Measurements from ENCODE around the gene LARP1. TPM values are rescaled to one million over a fixed set of nuclear protein-coding genes. Genes with fewer than 3 reads are reported as not detected.

LARP1 gene
- total and polyA plus RNA-seq, 2 donors (not counting 1 experiment from before 2014, with no cell fraction given) = 59.6 to 150 TPM

DNA sequence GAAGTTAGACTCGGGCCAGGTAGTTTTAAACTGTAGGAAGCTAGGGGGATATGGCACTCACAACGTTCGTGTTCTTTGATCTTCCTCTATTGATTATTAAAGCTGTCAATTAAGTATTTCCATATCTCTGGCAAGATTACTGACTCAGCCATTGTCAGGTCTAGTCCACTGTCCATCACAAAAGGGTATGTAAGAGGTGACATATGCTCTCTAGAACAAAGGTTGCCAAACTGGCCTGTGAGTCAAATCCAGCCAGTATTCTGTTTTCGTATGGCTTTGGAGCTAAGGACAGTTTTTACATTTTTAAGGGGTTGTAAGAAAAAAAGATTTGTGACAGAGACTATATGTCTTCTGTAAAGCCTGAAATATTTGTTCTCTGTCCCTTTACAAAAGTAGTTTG, 51.0 kb downstream of the LARP1 start:
- no peak overlapping the region for H3K27ac Mint-ChIP-seq

DNA sequence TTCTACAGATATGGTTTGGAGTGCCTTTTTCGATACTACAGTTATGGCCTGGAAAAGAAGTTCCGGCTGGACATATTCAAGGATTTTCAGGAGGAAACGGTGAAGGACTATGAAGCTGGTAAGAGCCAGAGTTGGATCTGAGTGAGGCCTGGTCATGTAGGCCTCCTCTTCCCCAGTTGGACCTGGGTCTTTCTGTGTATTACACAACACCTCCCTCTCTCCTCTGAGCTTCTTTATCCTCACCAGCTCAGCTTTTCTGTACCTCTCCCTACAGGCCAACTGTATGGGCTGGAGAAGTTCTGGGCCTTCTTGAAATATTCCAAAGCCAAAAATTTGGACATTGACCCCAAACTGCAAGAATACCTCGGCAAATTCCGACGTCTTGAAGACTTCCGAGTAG, 56.1 kb downstream of the LARP1 start:
- Histone ChIP-seq H3K27ac (ENCODE audit: low read length in 2 of 2) (peak overlapping the region in 1 of 2 donors; percentile 7), H3K4me1 (ENCODE audit: control insufficient read depth in 2 of 2, insufficient read depth in 2 of 2, low read length in 2 of 2) (peaks cover 21 to 25% of the 10 kb centered on the region in 2 donors), H2AFZ (ENCODE audit: insufficient read depth, low read depth, low read length, poor library complexity, severe bottlenecking) (no peak overlapping the region), H3K27me3 (replicated peaks in 1 of 4; ENCODE audit: control extremely low read depth in 1 of 4, control insufficient read depth in 3 of 4, insufficient read depth in 4 of 4, low read length in 3 of 4) (no peaks in the 10 kb centered on the region), H3K9me3 (ENCODE audit: control extremely low read depth in 1 of 3, control insufficient read depth in 2 of 3, insufficient read depth in 1 of 3, low read length in 2 of 3) (no peaks in the 10 kb centered on the region), H4K20me1 (ENCODE audit: control insufficient read depth, insufficient read depth, low read length, poor library complexity, severe bottlenecking) (peaks cover 19% of the 10 kb centered on the region), H3K4me3 (ENCODE audit: control extremely low read depth in 1 of 5, extremely low read depth in 1 of 5, insufficient read depth in 1 of 5, low read depth in 2 of 5, low read length in 4 of 5) (no peak overlapping the region), H3K79me2 (ENCODE audit: control insufficient read depth, insufficient read depth, low read length) (no peaks in the 10 kb centered on the region), H3K9ac (ENCODE audit: low read length) (no peak overlapping the region), H3K36me3 (replicated peaks in 1 of 2; ENCODE audit: control extremely low read depth in 1 of 2, control insufficient read depth in 1 of 2, extremely low read depth in 1 of 2, insufficient read depth in 2 of 2, low read length in 1 of 2) (peaks cover 22 to 72% of the 10 kb centered on the region in 2 experiments), H3K4me2 (replicated peaks; ENCODE audit: low read depth, low read length, poor library complexity, severe bottlenecking) (no peak overlapping the region)
- ATAC-seq (ENCODE audit: low read depth) (no peak), DNase-seq (no peak)
- peak overlapping the region; percentile 12 for H3K27ac Mint-ChIP-seq
- H3K9me3 Mint-ChIP-seq (ENCODE audit: insufficient read depth) = no peaks in the 10 kb centered on the region
- 100% methylated on average over 5 of the region's 7 CpGs for WGBS (ENCODE audit: insufficient coverage)
- H3K4me1 Mint-ChIP-seq = peaks cover 20% of the 10 kb centered on the region
- intact Hi-C loops (cut with micrococcal nuclease) = no loop called here
- no peak overlapping the region for H3K4me3 Mint-ChIP-seq
- POLR2A ChIA-PET = interaction anchor here (0.7 kb wide), 1 partner anchor 128 kb away, joined by 3 read pairs; no protein-coding TSS in a partner anchor
- no peaks in the 10 kb centered on the region for H3K27me3 Mint-ChIP-seq
- CTCF ChIA-PET = interaction anchor here (0.8 to 7.7 kb wide), 4 partner anchors 40 to 162 kb away, joined by 3 to 84 read pairs (median 4); no protein-coding TSS in a partner anchor
- no peak for TF ChIP-seq EZH2 (IDR thresholded peaks at IDR 0.05; ENCODE audit: borderline replicate concordance, insufficient read depth, low read depth, low read length, poor library complexity, severe bottlenecking)
- TF ChIP-seq, protein P1, sequence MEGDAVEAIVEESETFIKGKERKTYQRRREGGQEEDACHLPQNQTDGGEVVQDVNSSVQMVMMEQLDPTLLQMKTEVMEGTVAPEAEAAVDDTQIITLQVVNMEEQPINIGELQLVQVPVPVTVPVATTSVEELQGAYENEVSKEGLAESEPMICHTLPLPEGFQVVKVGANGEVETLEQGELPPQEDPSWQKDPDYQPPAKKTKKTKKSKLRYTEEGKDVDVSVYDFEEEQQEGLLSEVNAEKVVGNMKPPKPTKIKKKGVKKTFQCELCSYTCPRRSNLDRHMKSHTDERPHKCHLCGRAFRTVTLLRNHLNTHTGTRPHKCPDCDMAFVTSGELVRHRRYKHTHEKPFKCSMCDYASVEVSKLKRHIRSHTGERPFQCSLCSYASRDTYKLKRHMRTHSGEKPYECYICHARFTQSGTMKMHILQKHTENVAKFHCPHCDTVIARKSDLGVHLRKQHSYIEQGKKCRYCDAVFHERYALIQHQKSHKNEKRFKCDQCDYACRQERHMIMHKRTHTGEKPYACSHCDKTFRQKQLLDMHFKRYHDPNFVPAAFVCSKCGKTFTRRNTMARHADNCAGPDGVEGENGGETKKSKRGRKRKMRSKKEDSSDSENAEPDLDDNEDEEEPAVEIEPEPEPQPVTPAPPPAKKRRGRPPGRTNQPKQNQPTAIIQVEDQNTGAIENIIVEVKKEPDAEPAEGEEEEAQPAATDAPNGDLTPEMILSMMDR (IDR thresholded peaks at IDR 0.05) = no peak

More for the DNA sequence above, 51.0 kb downstream of the LARP1 start:
- H3K4me3 Mint-ChIP-seq = no peak overlapping the region
- Histone ChIP-seq H3K4me2 (replicated peaks; ENCODE audit: low read depth, low read length, poor library complexity, severe bottlenecking) (no peak overlapping the region), H3K79me2 (ENCODE audit: control insufficient read depth, insufficient read depth, low read length) (peaks cover 7% of the 10 kb centered on the region), H3K27ac (ENCODE audit: low read length in 2 of 2) (no peak overlapping the region), H3K4me3 (ENCODE audit: control extremely low read depth in 1 of 5, extremely low read depth in 1 of 5, insufficient read depth in 1 of 5, low read depth in 2 of 5, low read length in 4 of 5) (no peak overlapping the region), H3K9ac (ENCODE audit: low read length) (no peak overlapping the region), H2AFZ (ENCODE audit: insufficient read depth, low read depth, low read length, poor library complexity, severe bottlenecking) (no peak overlapping the region), H3K36me3 (replicated peaks in 1 of 2; ENCODE audit: control extremely low read depth in 1 of 2, control insufficient read depth in 1 of 2, extremely low read depth in 1 of 2, insufficient read depth in 2 of 2, low read length in 1 of 2) (peaks cover 32 to 87% of the 10 kb centered on the region in 2 experiments), H3K27me3 (replicated peaks in 1 of 4; ENCODE audit: control extremely low read depth in 1 of 4, control insufficient read depth in 3 of 4, insufficient read depth in 4 of 4, low read length in 3 of 4) (no peaks in the 10 kb centered on the region), H4K20me1 (ENCODE audit: control insufficient read depth, insufficient read depth, low read length, poor library complexity, severe bottlenecking) (peaks cover 7% of the 10 kb centered on the region), H3K4me1 (ENCODE audit: control insufficient read depth in 2 of 2, insufficient read depth in 2 of 2, low read length in 2 of 2) (no peaks in the 10 kb centered on the region), H3K9me3 (ENCODE audit: control extremely low read depth in 1 of 3, control insufficient read depth in 2 of 3, insufficient read depth in 1 of 3, low read length in 2 of 3) (no peaks in the 10 kb centered on the region)
- H3K9me3 Mint-ChIP-seq (ENCODE audit: insufficient read depth) = no peaks in the 10 kb centered on the region
- CTCF ChIA-PET = interaction anchor here (0.9 kb wide), 1 partner anchor 156 kb away, joined by 5 read pairs; no protein-coding TSS in a partner anchor
- POLR2A ChIA-PET = no interaction called here
- DNase-seq (no peak), ATAC-seq (ENCODE audit: low read depth) (no peak)
- TF ChIP-seq EZH2 (IDR thresholded peaks at IDR 0.05; ENCODE audit: borderline replicate concordance, insufficient read depth, low read depth, low read length, poor library complexity, severe bottlenecking) = no peak
- TF ChIP-seq, protein P1 (IDR thresholded peaks at IDR 0.05) = no peak
- H3K4me1 Mint-ChIP-seq = no peaks in the 10 kb centered on the region
- 100% methylated on average over 1 of the region's 4 CpGs for WGBS (ENCODE audit: insufficient coverage)
- no peaks in the 10 kb centered on the region for H3K27me3 Mint-ChIP-seq
- intact Hi-C loops (cut with micrococcal nuclease) = no loop called here
